OCI-LY1 (cell line): ENCODE measurements around the gene MT3.

Source experiments
- H2AFZ ChIP-seq: fragments of 200-600 bp; sonication (generic), shearing (Covaris generic); 2 replicates; pipeline ENCODE4 v1.6.0; 2014; ENCODE audit warnings: antibody characterized with exemption, mild to moderate bottlenecking, low read length
- H3F3A ChIP-seq: fragments of 200-600 bp; sonication (generic), shearing (Covaris generic); 2 replicates; pipeline ENCODE4 v1.6.0; 2014; ENCODE audit warnings: mild to moderate bottlenecking, antibody characterized with exemption, low read length, moderate library complexity; ENCODE audit not compliant: insufficient read depth
- H3K27ac ChIP-seq: fragments of 200-600 bp; sonication (generic); 2 replicates; pipeline ENCODE4 v1.5.1; 2014; ENCODE audit warnings: low read length, mixed run types, mild to moderate bottlenecking, low read depth; ENCODE audit not compliant: poor library complexity, severe bottlenecking
- H3K27me3 ChIP-seq: fragments of 200-600 bp; sonication (generic); 2 replicates; pipeline ENCODE4 v1.6.0; 2014; ENCODE audit warnings: antibody characterized with exemption, mild to moderate bottlenecking, low read length, moderate library complexity; ENCODE audit not compliant: insufficient read depth
- H3K36me3 ChIP-seq: fragments of 200-600 bp; sonication (generic); 2 replicates; pipeline ENCODE4 v1.6.1; 2014; ENCODE audit warnings: mild to moderate bottlenecking, antibody characterized with exemption, low read length, moderate library complexity, mixed read lengths; ENCODE audit not compliant: insufficient read depth
- H3K4me1 ChIP-seq: fragments of 200-600 bp; sonication (generic); 2 replicates; pipeline ENCODE4 v1.5.1; 2014; ENCODE audit warnings: mild to moderate bottlenecking, low read length, moderate library complexity; ENCODE audit not compliant: insufficient read depth, severe bottlenecking
- H3K4me2 ChIP-seq: fragments of 200-600 bp; sonication (generic), shearing (Covaris generic); 2 replicates; pipeline ENCODE4 v1.6.1; 2014; ENCODE audit warnings: low read length
- H3K4me3 ChIP-seq: fragments of 200-600 bp; sonication (generic); 2 replicates; pipeline ENCODE4 v1.5.1; 2014; ENCODE audit warnings: low read length, low read depth, mild to moderate bottlenecking, mixed read lengths; ENCODE audit not compliant: poor library complexity, severe bottlenecking
- H3K79me2 ChIP-seq: fragments of 200-600 bp; shearing (Covaris generic); 2 replicates; pipeline ENCODE4 v1.6.1; 2016; ENCODE audit warnings: mixed run types, low read length, mixed read lengths; ENCODE audit not compliant: insufficient read depth
- H3K9ac ChIP-seq: fragments of 200-600 bp; sonication (generic), shearing (Covaris generic); 2 replicates; pipeline ENCODE4 v1.6.1; 2014; ENCODE audit warnings: mild to moderate bottlenecking, low read length, mixed read lengths
- H3K9me2 ChIP-seq: fragments of 200-600 bp; sonication (generic), shearing (Covaris generic); 2 replicates; pipeline ENCODE4 v1.6.1; 2014; ENCODE audit warnings: low read depth, mild to moderate bottlenecking, low read length, mixed read lengths
- H3K9me3 ChIP-seq: fragments of 200-600 bp; shearing (Covaris generic); 2 replicates; pipeline ENCODE4 v1.6.1; 2014; ENCODE audit warnings: low read length, mixed read lengths
- H4K20me1 ChIP-seq: fragments of 200-600 bp; sonication (generic), shearing (Covaris generic); 2 replicates; pipeline ENCODE4 v1.6.0; 2016; ENCODE audit warnings: mild to moderate bottlenecking, low read length; ENCODE audit not compliant: insufficient read depth
- EZH2 ChIP-seq: fragments of 200-600 bp; sonication (generic), shearing (Covaris generic); IDR thresholded peaks from 2 replicates; pipeline ENCODE4 v1.8.0; 2017; ENCODE audit warnings: borderline replicate concordance, mixed run types, mild to moderate bottlenecking, antibody characterized with exemption, low read length, moderate library complexity, mixed read lengths
- TF ChIP-seq, protein P1 (sequence below): fragments of 200-600 bp; sonication (generic), shearing (Covaris generic); IDR thresholded peaks from 2 replicates; pipeline ENCODE4 v1.5.1; 2017; ENCODE audit warnings: mild to moderate bottlenecking, antibody characterized with exemption, low read length, moderate library complexity, mixed read lengths

Gene MT3

DNA sequence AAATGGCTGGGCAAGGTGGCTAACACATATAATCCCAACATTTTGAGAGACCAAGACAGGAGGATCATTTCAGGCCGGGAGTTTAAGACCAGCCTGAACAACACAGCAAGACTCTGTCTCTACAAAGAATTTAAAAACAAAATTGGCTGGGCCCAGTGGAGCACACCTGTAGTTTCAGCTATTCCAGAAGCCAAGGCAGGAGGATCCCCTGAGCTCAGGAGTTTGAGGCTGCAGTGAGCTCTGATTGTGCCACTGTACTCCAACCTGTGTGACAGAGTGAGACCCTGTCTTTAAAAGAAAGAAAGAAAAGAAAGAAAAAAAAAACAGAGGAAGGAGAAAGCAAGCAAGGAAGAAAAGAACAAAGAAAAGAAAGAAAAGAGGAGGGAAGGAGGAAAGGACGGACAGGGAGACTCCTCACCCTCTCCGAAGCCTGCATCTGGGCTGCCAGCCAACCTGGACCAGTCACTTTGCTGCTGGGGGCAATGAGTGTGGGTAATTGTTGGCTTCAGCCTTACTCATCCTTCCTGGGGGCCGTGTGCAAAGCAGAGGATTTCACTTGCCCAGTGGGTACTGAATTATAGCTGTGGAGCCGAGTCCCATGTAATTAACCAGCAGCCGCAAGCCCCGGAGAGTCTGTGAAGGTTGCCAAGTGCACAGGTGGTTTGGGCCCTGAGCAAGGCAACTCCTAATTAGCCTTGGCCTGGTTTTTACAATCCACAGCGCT lies 31.1 kb upstream of the MT3 start:
- Histone ChIP-seq H2AFZ (no peak overlapping the region), H4K20me1 (no peaks in the 10 kb centered on the region), H3K4me3 (no peak overlapping the region), H3K27ac (no peak overlapping the region), H3K9ac (no peak overlapping the region), H3F3A (no peaks in the 10 kb centered on the region), H3K27me3 (no peaks in the 10 kb centered on the region; the same call in 1 of the 2 replicates), H3K79me2 (no peaks in the 10 kb centered on the region), H3K9me2 (no peaks in the 10 kb centered on the region), H3K9me3 (no peaks in the 10 kb centered on the region), H3K4me2 (no peak overlapping the region), H3K36me3 (no peaks in the 10 kb centered on the region), H3K4me1 (no peaks in the 10 kb centered on the region)
- TF ChIP-seq, protein P1, sequence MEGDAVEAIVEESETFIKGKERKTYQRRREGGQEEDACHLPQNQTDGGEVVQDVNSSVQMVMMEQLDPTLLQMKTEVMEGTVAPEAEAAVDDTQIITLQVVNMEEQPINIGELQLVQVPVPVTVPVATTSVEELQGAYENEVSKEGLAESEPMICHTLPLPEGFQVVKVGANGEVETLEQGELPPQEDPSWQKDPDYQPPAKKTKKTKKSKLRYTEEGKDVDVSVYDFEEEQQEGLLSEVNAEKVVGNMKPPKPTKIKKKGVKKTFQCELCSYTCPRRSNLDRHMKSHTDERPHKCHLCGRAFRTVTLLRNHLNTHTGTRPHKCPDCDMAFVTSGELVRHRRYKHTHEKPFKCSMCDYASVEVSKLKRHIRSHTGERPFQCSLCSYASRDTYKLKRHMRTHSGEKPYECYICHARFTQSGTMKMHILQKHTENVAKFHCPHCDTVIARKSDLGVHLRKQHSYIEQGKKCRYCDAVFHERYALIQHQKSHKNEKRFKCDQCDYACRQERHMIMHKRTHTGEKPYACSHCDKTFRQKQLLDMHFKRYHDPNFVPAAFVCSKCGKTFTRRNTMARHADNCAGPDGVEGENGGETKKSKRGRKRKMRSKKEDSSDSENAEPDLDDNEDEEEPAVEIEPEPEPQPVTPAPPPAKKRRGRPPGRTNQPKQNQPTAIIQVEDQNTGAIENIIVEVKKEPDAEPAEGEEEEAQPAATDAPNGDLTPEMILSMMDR, result no peak
- TF ChIP-seq EZH2, result no peak

DNA sequence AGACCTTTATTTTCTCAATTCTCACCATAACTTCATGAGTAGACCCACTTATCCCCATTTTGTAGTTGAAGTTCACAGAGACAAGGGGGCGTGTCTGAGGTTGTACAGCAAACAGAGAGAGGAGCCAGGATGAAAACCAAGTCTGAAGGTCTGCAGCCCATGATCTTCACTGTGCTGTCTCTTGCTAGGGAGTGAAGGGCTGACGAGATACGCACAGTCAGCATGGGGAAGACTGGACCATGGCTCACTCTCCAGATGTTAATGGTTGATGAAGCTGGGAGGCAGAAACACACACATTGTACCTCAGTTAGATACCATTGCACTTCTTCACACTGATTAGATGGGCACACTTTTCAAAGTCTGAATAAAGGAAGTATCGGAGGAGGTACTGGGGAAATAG lies 30.2 kb upstream of the MT3 start:
- Histone ChIP-seq H3K9me2 (no peaks in the 10 kb centered on the region), H3K4me1 (no peaks in the 10 kb centered on the region), H3K79me2 (no peaks in the 10 kb centered on the region), H3F3A (no peaks in the 10 kb centered on the region), H3K27ac (no peak overlapping the region), H3K36me3 (no peaks in the 10 kb centered on the region), H2AFZ (no peak overlapping the region), H4K20me1 (no peaks in the 10 kb centered on the region), H3K4me3 (no peak overlapping the region), H3K9ac (no peak overlapping the region), H3K27me3 (no peaks in the 10 kb centered on the region; the same call in 1 of the 2 replicates), H3K9me3 (no peaks in the 10 kb centered on the region), H3K4me2 (no peak overlapping the region)
- TF ChIP-seq, protein P1, result no peak
- no peak for TF ChIP-seq EZH2

DNA sequence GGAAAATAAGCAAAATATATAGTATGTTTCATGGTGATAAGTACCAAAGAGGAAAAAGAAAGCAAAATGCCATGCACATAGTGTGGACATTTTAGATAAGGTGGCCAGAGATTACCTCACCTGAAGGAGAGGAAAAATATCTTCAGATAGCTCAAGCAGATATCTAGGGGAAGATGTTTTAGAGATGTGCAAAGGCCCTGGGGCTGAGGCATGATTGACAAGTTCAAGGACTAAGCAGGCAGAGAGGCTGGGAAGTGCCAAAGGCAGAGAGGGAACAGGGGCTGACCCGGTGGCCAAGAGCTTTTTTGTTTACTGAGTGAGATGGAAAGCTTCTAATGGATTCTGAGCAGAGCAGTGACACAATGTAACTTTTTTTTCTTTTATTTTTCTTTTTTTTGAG lies 28.9 kb upstream of the MT3 start:
- H3K4me2 ChIP-seq, result no peak overlapping the region
- no peaks in the 10 kb centered on the region for H4K20me1 ChIP-seq
- no peaks in the 10 kb centered on the region for H3K4me1 ChIP-seq
- no peak overlapping the region for H3K27ac ChIP-seq
- no peak for TF ChIP-seq EZH2
- TF ChIP-seq, protein P1, result no peak
- no peak overlapping the region for H2AFZ ChIP-seq
- H3K9me2 ChIP-seq, result no peaks in the 10 kb centered on the region
- H3K36me3 ChIP-seq, result no peaks in the 10 kb centered on the region
- no peak overlapping the region for H3K9ac ChIP-seq
- H3K9me3 ChIP-seq, result no peaks in the 10 kb centered on the region
- H3K79me2 ChIP-seq, result no peaks in the 10 kb centered on the region
- no peaks in the 10 kb centered on the region for H3F3A ChIP-seq
- no peak overlapping the region for H3K4me3 ChIP-seq
- H3K27me3 ChIP-seq, result no peaks in the 10 kb centered on the region; the same call in 1 of the 2 replicates
